OCI-LY1 (cell line): Measurements from ENCODE around the gene KIRREL3.

ENCODE experiments used
- H2AFZ ChIP-seq: fragments of 200-600 bp; sonication (generic), shearing (Covaris generic); 2 replicates; pipeline ENCODE4 v1.6.0; 2014; ENCODE audit warnings: antibody characterized with exemption, mild to moderate bottlenecking, low read length
- H3F3A ChIP-seq: fragments of 200-600 bp; sonication (generic), shearing (Covaris generic); 2 replicates; pipeline ENCODE4 v1.6.0; 2014; ENCODE audit warnings: mild to moderate bottlenecking, antibody characterized with exemption, low read length, moderate library complexity; ENCODE audit not compliant: insufficient read depth
- H3K27ac ChIP-seq: fragments of 200-600 bp; sonication (generic); 2 replicates; pipeline ENCODE4 v1.5.1; 2014; ENCODE audit warnings: low read length, mixed run types, mild to moderate bottlenecking, low read depth; ENCODE audit not compliant: poor library complexity, severe bottlenecking
- H3K27me3 ChIP-seq: fragments of 200-600 bp; sonication (generic); 2 replicates; pipeline ENCODE4 v1.6.0; 2014; ENCODE audit warnings: antibody characterized with exemption, mild to moderate bottlenecking, low read length, moderate library complexity; ENCODE audit not compliant: insufficient read depth
- H3K36me3 ChIP-seq: fragments of 200-600 bp; sonication (generic); 2 replicates; pipeline ENCODE4 v1.6.1; 2014; ENCODE audit warnings: mild to moderate bottlenecking, antibody characterized with exemption, low read length, moderate library complexity, mixed read lengths; ENCODE audit not compliant: insufficient read depth
- H3K4me1 ChIP-seq: fragments of 200-600 bp; sonication (generic); 2 replicates; pipeline ENCODE4 v1.5.1; 2014; ENCODE audit warnings: mild to moderate bottlenecking, low read length, moderate library complexity; ENCODE audit not compliant: insufficient read depth, severe bottlenecking
- H3K4me2 ChIP-seq: fragments of 200-600 bp; sonication (generic), shearing (Covaris generic); 2 replicates; pipeline ENCODE4 v1.6.1; 2014; ENCODE audit warnings: low read length
- H3K4me3 ChIP-seq: fragments of 200-600 bp; sonication (generic); 2 replicates; pipeline ENCODE4 v1.5.1; 2014; ENCODE audit warnings: low read length, low read depth, mild to moderate bottlenecking, mixed read lengths; ENCODE audit not compliant: poor library complexity, severe bottlenecking
- H3K79me2 ChIP-seq: fragments of 200-600 bp; shearing (Covaris generic); 2 replicates; pipeline ENCODE4 v1.6.1; 2016; ENCODE audit warnings: mixed run types, low read length, mixed read lengths; ENCODE audit not compliant: insufficient read depth
- H3K9ac ChIP-seq: fragments of 200-600 bp; sonication (generic), shearing (Covaris generic); 2 replicates; pipeline ENCODE4 v1.6.1; 2014; ENCODE audit warnings: mild to moderate bottlenecking, low read length, mixed read lengths
- H3K9me2 ChIP-seq: fragments of 200-600 bp; sonication (generic), shearing (Covaris generic); 2 replicates; pipeline ENCODE4 v1.6.1; 2014; ENCODE audit warnings: low read depth, mild to moderate bottlenecking, low read length, mixed read lengths
- H3K9me3 ChIP-seq: fragments of 200-600 bp; shearing (Covaris generic); 2 replicates; pipeline ENCODE4 v1.6.1; 2014; ENCODE audit warnings: low read length, mixed read lengths
- H4K20me1 ChIP-seq: fragments of 200-600 bp; sonication (generic), shearing (Covaris generic); 2 replicates; pipeline ENCODE4 v1.6.0; 2016; ENCODE audit warnings: mild to moderate bottlenecking, low read length; ENCODE audit not compliant: insufficient read depth
- EZH2 ChIP-seq: fragments of 200-600 bp; sonication (generic), shearing (Covaris generic); IDR thresholded peaks from 2 replicates; pipeline ENCODE4 v1.8.0; 2017; ENCODE audit warnings: borderline replicate concordance, mixed run types, mild to moderate bottlenecking, antibody characterized with exemption, low read length, moderate library complexity, mixed read lengths
- TF ChIP-seq, protein P1 (sequence below): fragments of 200-600 bp; sonication (generic), shearing (Covaris generic); IDR thresholded peaks from 2 replicates; pipeline ENCODE4 v1.5.1; 2017; ENCODE audit warnings: mild to moderate bottlenecking, antibody characterized with exemption, low read length, moderate library complexity, mixed read lengths

KIRREL3 gene

DNA sequence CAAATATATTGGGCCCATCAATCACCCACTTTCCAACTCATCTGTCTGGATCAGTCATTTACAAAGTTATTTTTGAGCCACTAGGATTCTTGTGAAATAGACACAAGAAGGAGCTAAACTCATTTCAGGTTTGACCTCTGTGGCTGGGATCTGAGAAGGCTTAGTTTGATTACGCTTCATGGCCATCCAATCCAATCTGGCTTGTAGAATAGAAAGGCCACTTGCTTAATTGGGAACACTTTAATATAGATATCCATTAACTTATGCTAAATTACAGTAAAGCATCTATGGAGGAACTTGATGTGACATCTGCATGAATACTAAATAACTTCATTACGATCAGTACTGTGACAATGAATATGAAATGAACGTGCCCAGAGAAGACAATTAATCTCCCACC, 360.9 kb downstream of the KIRREL3 start:
- Histone ChIP-seq H3K4me1 (no peaks in the 10 kb centered on the region), H3K9ac (no peak overlapping the region), H2AFZ (no peak overlapping the region), H3K4me2 (no peak overlapping the region), H3K79me2 (no peaks in the 10 kb centered on the region), H3K36me3 (no peaks in the 10 kb centered on the region), H3K27me3 (no peaks in the 10 kb centered on the region), H3K9me3 (no peaks in the 10 kb centered on the region), H4K20me1 (no peaks in the 10 kb centered on the region), H3K27ac (no peak overlapping the region), H3K4me3 (no peak overlapping the region), H3K9me2 (no peaks in the 10 kb centered on the region), H3F3A (no peaks in the 10 kb centered on the region)
- no peak for TF ChIP-seq EZH2
- TF ChIP-seq, protein P1, sequence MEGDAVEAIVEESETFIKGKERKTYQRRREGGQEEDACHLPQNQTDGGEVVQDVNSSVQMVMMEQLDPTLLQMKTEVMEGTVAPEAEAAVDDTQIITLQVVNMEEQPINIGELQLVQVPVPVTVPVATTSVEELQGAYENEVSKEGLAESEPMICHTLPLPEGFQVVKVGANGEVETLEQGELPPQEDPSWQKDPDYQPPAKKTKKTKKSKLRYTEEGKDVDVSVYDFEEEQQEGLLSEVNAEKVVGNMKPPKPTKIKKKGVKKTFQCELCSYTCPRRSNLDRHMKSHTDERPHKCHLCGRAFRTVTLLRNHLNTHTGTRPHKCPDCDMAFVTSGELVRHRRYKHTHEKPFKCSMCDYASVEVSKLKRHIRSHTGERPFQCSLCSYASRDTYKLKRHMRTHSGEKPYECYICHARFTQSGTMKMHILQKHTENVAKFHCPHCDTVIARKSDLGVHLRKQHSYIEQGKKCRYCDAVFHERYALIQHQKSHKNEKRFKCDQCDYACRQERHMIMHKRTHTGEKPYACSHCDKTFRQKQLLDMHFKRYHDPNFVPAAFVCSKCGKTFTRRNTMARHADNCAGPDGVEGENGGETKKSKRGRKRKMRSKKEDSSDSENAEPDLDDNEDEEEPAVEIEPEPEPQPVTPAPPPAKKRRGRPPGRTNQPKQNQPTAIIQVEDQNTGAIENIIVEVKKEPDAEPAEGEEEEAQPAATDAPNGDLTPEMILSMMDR: no peak

DNA sequence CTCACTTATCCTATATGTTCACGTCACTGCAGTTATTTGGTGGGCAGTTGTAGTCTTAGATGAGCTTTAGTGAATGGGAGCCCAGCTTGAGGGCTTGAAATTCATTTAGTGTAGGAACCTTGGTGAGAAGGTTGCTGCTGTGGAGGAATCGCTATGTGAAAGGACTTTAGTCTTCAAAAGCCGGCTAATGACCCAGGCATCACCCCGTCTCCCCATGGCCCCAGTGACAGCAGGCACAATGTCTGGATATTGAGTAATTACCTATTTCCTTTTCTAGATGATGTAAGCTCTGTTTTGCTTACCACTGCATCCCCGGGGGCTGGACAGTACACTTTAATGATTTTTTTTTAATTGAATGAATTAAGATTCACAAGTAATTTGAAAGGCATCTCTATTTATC, 361.9 kb downstream of the KIRREL3 start:
- Histone ChIP-seq H2AFZ (no peak overlapping the region), H3K4me3 (no peak overlapping the region), H4K20me1 (no peaks in the 10 kb centered on the region), H3K27me3 (no peaks in the 10 kb centered on the region), H3K9me3 (no peaks in the 10 kb centered on the region), H3K36me3 (no peaks in the 10 kb centered on the region), H3F3A (no peaks in the 10 kb centered on the region), H3K4me1 (no peaks in the 10 kb centered on the region), H3K9me2 (no peaks in the 10 kb centered on the region), H3K4me2 (no peak overlapping the region), H3K79me2 (no peaks in the 10 kb centered on the region), H3K27ac (no peak overlapping the region), H3K9ac (no peak overlapping the region)
- TF ChIP-seq, protein P1: no peak
- no peak for TF ChIP-seq EZH2

DNA sequence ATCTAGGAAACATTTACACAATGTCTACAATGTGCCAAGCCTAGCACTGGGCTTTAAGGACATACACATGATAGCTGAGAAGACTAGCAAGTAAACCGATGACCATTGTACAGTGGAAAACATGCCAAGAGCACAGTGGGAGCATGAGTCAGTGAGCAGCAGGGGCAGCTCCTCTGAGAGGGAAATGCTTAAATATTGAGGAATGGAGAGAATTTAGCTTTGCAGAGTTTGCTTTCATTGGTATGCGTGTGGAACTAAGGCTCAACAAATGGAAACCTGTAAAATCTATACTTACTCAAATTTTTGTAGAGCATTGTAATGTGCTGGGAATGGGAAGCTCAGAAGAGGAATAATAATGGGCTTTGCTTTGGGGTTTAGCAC, 362.8 kb downstream of the KIRREL3 start:
- H4K20me1 ChIP-seq: no peaks in the 10 kb centered on the region
- TF ChIP-seq, protein P1: no peak
- TF ChIP-seq EZH2: no peak
- H3K36me3 ChIP-seq: no peaks in the 10 kb centered on the region
- no peak overlapping the region for H3K9ac ChIP-seq
- no peaks in the 10 kb centered on the region for H3K79me2 ChIP-seq
- no peak overlapping the region for H3K27ac ChIP-seq
- H3K9me2 ChIP-seq: no peaks in the 10 kb centered on the region
- H2AFZ ChIP-seq: no peak overlapping the region
- no peaks in the 10 kb centered on the region for H3K27me3 ChIP-seq
- no peaks in the 10 kb centered on the region for H3F3A ChIP-seq
- H3K9me3 ChIP-seq: no peaks in the 10 kb centered on the region
- H3K4me3 ChIP-seq: no peak overlapping the region
- H3K4me1 ChIP-seq: no peaks in the 10 kb centered on the region
- H3K4me2 ChIP-seq: no peak overlapping the region
